SH-SY5Y (cell line): ENCODE results near the gene RPS6KA3.

Experiments used
- GATA2 ChIP-seq: IDR thresholded peaks from 2 replicates; pipeline ENCODE4 v1.6.1; 2011; ENCODE audit warnings: mild to moderate bottlenecking, low read depth, low read length
- GATA3 ChIP-seq: IDR thresholded peaks from 2 replicates; pipeline ENCODE4 v1.6.1; 2011; ENCODE audit warnings: low read depth, mild to moderate bottlenecking, low read length, moderate library complexity

DNA sequence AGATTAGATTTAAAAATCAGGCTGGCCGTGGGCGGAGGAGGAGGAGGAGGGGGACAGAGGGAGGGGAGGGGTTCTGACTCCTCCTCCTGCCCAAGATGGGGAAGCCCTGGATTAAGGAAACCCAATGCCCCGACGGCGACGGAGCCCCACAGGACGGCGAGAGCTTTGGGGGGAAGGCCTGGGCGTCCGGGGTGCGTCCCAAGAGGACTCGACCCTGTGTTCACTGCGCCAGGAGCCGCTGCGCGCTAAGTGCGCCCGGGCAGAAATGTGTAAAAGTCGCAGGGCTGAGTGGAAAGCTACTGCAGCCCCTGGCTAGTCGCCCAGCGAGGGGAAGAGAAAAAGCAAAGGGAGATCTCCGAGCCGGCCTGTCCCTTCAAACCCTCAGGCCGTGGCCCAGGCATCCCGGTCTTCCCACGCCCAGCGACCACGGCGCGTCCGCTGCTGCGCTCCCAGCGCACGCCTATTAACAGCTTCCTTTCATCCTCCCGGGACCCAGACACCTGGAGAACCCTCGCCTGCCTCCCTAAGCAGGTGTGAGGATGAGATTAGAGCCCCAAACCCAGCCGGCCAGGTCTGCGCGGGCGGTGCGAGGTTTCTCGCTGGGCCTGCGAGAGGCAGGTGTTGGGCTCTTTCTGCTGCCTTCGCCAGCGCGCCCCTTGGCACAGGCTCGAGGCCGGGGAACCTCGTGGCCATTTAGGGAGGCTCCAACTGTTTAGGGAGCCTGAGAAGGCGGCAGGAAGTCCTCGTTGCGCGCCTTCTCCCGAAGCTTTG, 1.4 kb upstream of the RPS6KA3 start:
- no peak for TF ChIP-seq GATA2
- TF ChIP-seq GATA3 = no peak
